HG03432 (cell line): ENCODE measurements around the gene L3MBTL1.
"Not testable (repeated sequence)": the region's sequence is repeated elsewhere in the genome, so short reads cannot be mapped to it uniquely, and the experiment has no call there.

Experiments
- ATAC-seq: cut with Tn5 transposase; IDR thresholded peaks from one replicate; pipeline ENCODE4 v1.9.1; 2021; ENCODE audit warnings: mild to moderate bottlenecking, moderate library complexity; ENCODE audit not compliant: unreplicated experiment

The L3MBTL1 gene

GRCh38 chr20:43584448-43585136 lies 77.1 kb downstream of the L3MBTL1 start:
- no peak for ATAC-seq

- no peak for ATAC-seq
These were observed 79.1 kb downstream of the L3MBTL1 start for GRCh38 chr20:43586641-43587040.

GRCh38 chr20:43588526-43588925 lies 81.0 kb downstream of the L3MBTL1 start:
- ATAC-seq, result not testable (repeated sequence)

- ATAC-seq, result no peak
These were observed 82.5 kb downstream of the L3MBTL1 start for GRCh38 chr20:43590036-43590391.

GRCh38 chr20:43590392-43591303 lies 83.2 kb downstream of the L3MBTL1 start, which contains the start of gene IFT52:
Gene IFT52, plus strand, starts transcription at chr20:43590937. Its CDS starts 3,762 bp downstream, at chr20:43594699.
- ATAC-seq, result peak; percentile 100
